ENCODE data around the gene ERICH3.

DNA sequence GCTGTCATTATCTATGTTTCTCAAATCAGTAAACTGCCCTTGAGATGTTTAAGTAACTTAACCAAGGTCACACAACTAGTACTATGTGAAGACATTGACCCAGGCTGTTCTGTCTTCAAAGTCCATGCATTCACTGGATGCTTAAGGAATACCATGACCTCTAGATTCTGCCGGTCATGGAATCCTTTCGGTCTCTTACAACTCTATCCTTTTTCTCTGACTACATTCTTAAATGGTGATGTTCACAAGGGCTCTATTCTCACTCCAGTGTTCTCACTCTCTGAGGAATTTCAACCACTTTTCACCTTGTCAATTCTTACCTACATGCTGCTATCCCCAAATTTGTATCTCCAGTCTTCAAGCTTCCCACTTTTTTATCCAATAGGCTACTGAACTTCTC is 44.0 kb upstream of the ERICH3 start:
- TF ChIP-seq, protein P1, sequence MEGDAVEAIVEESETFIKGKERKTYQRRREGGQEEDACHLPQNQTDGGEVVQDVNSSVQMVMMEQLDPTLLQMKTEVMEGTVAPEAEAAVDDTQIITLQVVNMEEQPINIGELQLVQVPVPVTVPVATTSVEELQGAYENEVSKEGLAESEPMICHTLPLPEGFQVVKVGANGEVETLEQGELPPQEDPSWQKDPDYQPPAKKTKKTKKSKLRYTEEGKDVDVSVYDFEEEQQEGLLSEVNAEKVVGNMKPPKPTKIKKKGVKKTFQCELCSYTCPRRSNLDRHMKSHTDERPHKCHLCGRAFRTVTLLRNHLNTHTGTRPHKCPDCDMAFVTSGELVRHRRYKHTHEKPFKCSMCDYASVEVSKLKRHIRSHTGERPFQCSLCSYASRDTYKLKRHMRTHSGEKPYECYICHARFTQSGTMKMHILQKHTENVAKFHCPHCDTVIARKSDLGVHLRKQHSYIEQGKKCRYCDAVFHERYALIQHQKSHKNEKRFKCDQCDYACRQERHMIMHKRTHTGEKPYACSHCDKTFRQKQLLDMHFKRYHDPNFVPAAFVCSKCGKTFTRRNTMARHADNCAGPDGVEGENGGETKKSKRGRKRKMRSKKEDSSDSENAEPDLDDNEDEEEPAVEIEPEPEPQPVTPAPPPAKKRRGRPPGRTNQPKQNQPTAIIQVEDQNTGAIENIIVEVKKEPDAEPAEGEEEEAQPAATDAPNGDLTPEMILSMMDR (IDR thresholded peaks at IDR 0.05) = no peak
- no peak for TF ChIP-seq JUNB (IDR thresholded peaks at IDR 0.05)
- TF ChIP-seq KDM5A (IDR thresholded peaks at IDR 0.05) = no peak
- TF ChIP-seq CBX8 (IDR thresholded peaks at IDR 0.05) = no peak
- no peak for TF ChIP-seq POLR2A (IDR thresholded peaks at IDR 0.05; ENCODE audit: low read length)
- TF ChIP-seq KDM1A (IDR thresholded peaks at IDR 0.05; ENCODE audit: low read depth) = no peak
- TF ChIP-seq, protein P2, sequence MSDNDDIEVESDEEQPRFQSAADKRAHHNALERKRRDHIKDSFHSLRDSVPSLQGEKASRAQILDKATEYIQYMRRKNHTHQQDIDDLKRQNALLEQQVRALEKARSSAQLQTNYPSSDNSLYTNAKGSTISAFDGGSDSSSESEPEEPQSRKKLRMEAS (IDR thresholded peaks at IDR 0.05) = no peak
- TF ChIP-seq CBX2 (IDR thresholded peaks at IDR 0.05; ENCODE audit: borderline replicate concordance, low read depth) = no peak

Measured in A549 (cell line).